ENCODE results near the gene TNP1. TPM values are rescaled to one million over a fixed set of nuclear protein-coding genes. Genes with fewer than 3 reads are reported as not detected.

Gene TNP1
- total and polyA plus RNA-seq, 2 experiments from 2014 or later, result not detected

DNA sequence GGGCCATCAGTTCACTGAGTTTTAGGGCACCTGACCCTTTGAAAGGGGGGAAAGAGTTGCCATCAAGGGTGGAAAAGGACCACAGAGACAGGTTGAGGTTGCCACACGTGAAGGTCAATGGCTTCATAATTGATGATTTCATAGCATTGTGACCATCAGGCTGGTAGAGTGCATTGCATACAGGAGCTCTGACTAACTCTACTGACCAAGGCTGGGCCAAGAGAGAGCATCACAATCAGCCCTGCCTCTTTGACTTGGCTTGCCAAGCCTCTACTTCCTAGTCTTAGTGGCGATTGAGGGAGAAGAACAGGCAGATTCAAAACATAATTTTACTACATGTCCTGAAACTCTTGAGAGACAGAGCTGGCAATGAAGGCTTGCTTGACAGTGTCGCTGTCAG is 5.8 kb upstream of the TNP1 start (continued):
- TF ChIP-seq, protein P1, sequence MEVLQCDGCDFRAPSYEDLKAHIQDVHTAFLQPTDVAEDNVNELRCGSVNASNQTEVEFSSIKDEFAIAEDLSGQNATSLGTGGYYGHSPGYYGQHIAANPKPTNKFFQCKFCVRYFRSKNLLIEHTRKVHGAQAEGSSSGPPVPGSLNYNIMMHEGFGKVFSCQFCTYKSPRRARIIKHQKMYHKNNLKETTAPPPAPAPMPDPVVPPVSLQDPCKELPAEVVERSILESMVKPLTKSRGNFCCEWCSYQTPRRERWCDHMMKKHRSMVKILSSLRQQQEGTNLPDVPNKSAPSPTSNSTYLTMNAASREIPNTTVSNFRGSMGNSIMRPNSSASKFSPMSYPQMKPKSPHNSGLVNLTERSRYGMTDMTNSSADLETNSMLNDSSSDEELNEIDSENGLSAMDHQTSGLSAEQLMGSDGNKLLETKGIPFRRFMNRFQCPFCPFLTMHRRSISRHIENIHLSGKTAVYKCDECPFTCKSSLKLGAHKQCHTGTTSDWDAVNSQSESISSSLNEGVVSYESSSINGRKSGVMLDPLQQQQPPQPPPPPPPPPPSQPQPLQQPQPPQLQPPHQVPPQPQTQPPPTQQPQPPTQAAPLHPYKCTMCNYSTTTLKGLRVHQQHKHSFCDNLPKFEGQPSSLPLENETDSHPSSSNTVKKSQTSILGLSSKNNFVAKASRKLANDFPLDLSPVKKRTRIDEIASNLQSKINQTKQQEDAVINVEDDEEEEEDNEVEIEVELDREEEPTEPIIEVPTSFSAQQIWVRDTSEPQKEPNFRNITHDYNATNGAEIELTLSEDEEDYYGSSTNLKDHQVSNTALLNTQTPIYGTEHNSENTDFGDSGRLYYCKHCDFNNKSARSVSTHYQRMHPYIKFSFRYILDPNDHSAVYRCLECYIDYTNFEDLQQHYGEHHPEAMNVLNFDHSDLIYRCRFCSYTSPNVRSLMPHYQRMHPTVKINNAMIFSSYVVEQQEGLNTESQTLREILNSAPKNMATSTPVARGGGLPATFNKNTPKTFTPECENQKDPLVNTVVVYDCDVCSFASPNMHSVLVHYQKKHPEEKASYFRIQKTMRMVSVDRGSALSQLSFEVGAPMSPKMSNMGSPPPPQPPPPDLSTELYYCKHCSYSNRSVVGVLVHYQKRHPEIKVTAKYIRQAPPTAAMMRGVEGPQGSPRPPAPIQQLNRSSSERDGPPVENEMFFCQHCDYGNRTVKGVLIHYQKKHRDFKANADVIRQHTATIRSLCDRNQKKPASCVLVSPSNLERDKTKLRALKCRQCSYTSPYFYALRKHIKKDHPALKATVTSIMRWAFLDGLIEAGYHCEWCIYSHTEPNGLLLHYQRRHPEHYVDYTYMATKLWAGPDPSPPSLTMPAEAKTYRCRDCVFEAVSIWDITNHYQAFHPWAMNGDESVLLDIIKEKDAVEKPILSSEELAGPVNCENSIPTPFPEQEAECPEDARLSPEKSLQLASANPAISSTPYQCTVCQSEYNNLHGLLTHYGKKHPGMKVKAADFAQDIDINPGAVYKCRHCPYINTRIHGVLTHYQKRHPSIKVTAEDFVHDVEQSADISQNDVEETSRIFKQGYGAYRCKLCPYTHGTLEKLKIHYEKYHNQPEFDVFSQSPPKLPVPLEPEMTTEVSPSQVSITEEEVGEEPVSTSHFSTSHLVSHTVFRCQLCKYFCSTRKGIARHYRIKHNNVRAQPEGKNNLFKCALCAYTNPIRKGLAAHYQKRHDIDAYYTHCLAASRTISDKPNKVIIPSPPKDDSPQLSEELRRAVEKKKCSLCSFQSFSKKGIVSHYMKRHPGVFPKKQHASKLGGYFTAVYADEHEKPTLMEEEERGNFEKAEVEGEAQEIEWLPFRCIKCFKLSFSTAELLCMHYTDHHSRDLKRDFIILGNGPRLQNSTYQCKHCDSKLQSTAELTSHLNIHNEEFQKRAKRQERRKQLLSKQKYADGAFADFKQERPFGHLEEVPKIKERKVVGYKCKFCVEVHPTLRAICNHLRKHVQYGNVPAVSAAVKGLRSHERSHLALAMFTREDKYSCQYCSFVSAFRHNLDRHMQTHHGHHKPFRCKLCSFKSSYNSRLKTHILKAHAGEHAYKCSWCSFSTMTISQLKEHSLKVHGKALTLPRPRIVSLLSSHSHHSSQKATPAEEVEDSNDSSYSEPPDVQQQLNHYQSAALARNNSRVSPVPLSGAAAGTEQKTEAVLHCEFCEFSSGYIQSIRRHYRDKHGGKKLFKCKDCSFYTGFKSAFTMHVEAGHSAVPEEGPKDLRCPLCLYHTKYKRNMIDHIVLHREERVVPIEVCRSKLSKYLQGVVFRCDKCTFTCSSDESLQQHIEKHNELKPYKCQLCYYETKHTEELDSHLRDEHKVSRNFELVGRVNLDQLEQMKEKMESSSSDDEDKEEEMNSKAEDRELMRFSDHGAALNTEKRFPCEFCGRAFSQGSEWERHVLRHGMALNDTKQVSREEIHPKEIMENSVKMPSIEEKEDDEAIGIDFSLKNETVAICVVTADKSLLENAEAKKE (CRISPR knock-in tag; IDR thresholded peaks at IDR 0.05), result no peak

DNA sequence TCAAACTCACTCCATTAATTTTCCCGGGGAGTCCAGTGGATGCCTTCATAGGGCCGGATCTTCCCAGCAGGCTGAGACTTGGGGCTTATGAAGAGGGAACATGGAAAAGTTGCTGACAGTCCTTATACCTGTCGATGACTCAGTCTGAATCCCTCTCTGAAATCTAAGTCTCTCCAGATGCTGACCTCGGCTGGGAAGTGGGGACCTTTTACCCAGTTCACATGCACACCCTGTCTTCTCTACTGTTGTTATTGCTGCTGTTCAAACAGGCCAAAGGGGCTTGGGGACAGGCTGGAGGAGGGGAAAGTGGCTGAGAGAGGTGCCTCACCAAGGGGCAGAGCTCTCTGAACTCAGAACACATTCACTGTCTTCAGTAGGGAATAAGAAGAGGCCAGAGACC is 4.1 kb upstream of the TNP1 start:
- H3K4me1 ChIP-seq (ENCODE audit: insufficient read depth), result no peaks in the 10 kb centered on the region
- H3K36me3 Mint-ChIP-seq (ENCODE audit: low read depth), result peaks cover 3% of the 10 kb centered on the region; the same call in 2 of the 3 replicates
- no peaks in the 10 kb centered on the region for H3K27me3 ChIP-seq (ENCODE audit: insufficient read depth)
- no peaks in the 10 kb centered on the region for H3F3A ChIP-seq (replicated peaks; ENCODE audit: low read depth)
- DNase-seq (ENCODE audit: low spot score) (no peak), ATAC-seq (no peak)
- no peaks in the 10 kb centered on the region for H3K4me1 Mint-ChIP-seq
- no peak overlapping the region for H3K4me2 ChIP-seq
- H3K4me3 ChIP-seq, result no peak overlapping the region
- no peaks in the 10 kb centered on the region for H3K79me2 ChIP-seq (replicated peaks; ENCODE audit: insufficient read depth)
- peaks cover 5% of the 10 kb centered on the region for H3K27me3 Mint-ChIP-seq (ENCODE audit: insufficient read depth, low read depth, poor library complexity)
- H2AFZ ChIP-seq, result no peak overlapping the region
- H3K4me3 Mint-ChIP-seq, result no peak overlapping the region
- no peak overlapping the region for H3K27ac Mint-ChIP-seq
- H3K9me2 ChIP-seq (ENCODE audit: insufficient read depth), result peaks cover 14% of the 10 kb centered on the region
- H3K36me3 ChIP-seq (ENCODE audit: insufficient read depth), result no peaks in the 10 kb centered on the region
- peaks cover 19% of the 10 kb centered on the region for H3K9me3 Mint-ChIP-seq
- no peaks in the 10 kb centered on the region for H4K20me1 ChIP-seq (replicated peaks; ENCODE audit: insufficient read depth)
- no peak overlapping the region for H3K27ac ChIP-seq (ENCODE audit: low read depth)
- TF ChIP-seq JUNB (IDR thresholded peaks at IDR 0.05; ENCODE audit: unreplicated experiment) (no peak), STAT1 (IDR thresholded peaks at IDR 0.05; ENCODE audit: unreplicated experiment) (no peak), ZNF331 (CRISPR knock-in tag; IDR thresholded peaks at IDR 0.05; ENCODE audit: low read depth) (no peak), CREB1 (CRISPR knock-in tag; IDR thresholded peaks at IDR 0.05; ENCODE audit: low read depth) (no peak)
- TF ChIP-seq, protein P2, sequence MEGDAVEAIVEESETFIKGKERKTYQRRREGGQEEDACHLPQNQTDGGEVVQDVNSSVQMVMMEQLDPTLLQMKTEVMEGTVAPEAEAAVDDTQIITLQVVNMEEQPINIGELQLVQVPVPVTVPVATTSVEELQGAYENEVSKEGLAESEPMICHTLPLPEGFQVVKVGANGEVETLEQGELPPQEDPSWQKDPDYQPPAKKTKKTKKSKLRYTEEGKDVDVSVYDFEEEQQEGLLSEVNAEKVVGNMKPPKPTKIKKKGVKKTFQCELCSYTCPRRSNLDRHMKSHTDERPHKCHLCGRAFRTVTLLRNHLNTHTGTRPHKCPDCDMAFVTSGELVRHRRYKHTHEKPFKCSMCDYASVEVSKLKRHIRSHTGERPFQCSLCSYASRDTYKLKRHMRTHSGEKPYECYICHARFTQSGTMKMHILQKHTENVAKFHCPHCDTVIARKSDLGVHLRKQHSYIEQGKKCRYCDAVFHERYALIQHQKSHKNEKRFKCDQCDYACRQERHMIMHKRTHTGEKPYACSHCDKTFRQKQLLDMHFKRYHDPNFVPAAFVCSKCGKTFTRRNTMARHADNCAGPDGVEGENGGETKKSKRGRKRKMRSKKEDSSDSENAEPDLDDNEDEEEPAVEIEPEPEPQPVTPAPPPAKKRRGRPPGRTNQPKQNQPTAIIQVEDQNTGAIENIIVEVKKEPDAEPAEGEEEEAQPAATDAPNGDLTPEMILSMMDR (conservative IDR thresholded peaks at IDR 0.05; ENCODE audit: low read depth in 2 of 2), result no peak
- TF ChIP-seq, protein P3, sequence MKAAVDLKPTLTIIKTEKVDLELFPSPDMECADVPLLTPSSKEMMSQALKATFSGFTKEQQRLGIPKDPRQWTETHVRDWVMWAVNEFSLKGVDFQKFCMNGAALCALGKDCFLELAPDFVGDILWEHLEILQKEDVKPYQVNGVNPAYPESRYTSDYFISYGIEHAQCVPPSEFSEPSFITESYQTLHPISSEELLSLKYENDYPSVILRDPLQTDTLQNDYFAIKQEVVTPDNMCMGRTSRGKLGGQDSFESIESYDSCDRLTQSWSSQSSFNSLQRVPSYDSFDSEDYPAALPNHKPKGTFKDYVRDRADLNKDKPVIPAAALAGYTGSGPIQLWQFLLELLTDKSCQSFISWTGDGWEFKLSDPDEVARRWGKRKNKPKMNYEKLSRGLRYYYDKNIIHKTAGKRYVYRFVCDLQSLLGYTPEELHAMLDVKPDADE (IDR thresholded peaks at IDR 0.05), result no peak
- TF ChIP-seq, protein P1 (CRISPR knock-in tag; IDR thresholded peaks at IDR 0.05), result no peak
